HG03060 (cell line): ENCODE data around the gene AHDC1.
A peak's percentile ranks its signal among the peaks of the same experiment; 100 is the strongest.
"Not testable (repeated sequence)": the region's sequence is repeated elsewhere in the genome, so short reads cannot be mapped to it uniquely, and the experiment has no call there.

Experiments used
- ATAC-seq: cut with Tn5 transposase; IDR thresholded peaks from one replicate; pipeline ENCODE4 v1.9.1; 2021; ENCODE audit warnings: low read depth, moderate number of reproducible peaks; ENCODE audit not compliant: unreplicated experiment

The AHDC1 gene

DNA sequence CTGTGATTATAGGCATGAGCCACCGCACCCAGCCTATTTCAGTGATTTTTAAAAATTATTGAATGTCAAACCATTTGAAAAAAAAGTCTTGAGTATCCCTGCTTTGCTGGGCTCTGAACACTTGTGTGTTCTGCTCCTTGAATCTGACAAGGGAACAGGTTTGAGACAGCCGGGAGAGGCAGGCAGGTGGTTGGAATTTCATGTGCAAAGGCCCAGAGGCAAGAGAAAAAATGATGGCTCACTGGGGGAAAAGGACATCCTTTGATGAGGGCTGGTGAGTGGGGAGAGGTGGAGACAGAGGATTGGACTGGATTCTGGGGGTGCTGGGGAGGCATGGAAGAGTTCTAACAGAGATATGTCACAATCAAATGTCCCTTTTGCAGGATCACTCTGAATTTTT, 100.9 kb downstream of the AHDC1 start:
- ATAC-seq = no peak

DNA sequence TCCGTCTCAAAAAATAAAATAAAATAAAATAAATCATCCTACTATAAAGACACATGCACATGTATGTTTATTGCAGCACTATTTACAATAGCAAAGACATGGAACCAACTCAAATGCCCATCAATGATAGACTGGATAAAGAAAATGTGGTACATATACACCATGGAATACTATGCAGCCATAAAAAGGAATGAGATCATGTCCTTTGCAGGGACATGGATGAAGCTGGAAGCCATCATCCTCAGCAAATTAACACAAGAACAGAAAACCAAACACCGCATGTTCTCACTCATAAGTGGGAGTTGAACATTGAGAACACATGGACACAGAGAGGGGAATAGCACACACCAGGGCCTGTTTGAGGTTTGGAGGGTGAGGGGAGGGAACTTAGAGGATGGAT, 102.8 kb downstream of the AHDC1 start:
- not testable (repeated sequence) for ATAC-seq

DNA sequence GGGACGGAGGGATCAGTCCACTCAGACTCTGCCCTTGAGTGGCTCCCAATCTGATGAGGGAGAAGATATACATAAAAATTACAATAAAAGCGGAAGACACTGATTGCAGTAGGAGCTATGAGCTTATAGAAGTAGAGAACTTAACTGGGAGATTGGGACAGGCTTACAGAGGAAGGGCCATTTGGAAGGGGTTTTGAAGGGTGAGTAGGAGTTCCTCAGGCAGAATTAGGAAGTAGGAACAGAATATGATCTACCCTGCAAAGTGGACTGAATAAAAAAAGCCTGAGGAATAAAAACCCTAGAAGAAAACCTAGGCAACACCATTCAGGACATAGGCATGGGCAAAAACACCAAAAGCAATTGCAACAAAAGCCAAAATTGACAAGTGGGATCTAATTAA, 104.8 kb downstream of the AHDC1 start:
- ATAC-seq = no peak

DNA sequence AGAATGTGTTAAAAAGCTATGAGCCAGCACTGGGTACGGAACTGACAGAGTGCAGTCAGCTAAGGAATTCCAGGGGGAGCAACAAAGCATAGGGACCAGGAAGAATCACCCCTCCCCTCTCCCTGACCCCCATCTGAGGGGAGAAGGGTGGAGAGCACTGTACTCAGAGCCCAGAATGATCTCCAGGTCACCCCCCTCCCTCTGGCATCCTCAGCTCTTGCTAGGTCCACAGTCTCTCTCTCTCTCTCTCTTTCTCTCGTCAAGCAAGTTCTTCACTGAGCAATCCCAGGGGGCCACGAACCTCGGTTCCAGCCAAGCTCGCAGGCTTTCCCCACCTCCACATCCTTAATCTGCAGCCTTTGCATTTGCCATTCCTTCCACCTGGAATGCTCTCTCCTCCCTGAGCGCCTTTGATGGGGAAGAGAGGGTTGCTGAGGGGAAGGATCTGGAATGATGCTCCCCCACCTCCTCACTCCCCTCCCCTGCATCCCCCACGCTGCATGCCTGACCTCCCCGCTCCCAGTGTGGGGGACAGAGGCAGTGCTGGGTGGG, 107.3 kb downstream of the AHDC1 start:
- ATAC-seq = no peak

DNA sequence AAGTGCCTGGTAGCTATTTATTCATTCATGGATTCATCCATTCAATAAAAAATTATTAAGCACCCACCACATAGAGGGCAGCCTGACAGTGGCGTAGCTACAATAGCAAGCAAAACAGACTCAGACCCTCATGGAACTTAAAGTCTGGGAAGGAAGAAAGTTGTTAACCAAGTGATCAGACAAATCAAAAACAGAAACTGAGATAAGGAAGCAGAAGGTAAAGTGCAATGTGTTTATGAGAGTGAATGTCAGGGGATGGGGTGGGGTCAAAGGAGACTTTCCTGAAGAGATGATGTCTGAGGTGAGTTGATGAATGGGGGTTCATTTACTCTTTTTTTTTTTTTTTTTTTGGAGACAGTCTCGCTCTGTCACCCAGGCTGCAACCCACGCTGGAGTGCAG, 111.1 kb downstream of the AHDC1 start:
- ATAC-seq = no peak

DNA sequence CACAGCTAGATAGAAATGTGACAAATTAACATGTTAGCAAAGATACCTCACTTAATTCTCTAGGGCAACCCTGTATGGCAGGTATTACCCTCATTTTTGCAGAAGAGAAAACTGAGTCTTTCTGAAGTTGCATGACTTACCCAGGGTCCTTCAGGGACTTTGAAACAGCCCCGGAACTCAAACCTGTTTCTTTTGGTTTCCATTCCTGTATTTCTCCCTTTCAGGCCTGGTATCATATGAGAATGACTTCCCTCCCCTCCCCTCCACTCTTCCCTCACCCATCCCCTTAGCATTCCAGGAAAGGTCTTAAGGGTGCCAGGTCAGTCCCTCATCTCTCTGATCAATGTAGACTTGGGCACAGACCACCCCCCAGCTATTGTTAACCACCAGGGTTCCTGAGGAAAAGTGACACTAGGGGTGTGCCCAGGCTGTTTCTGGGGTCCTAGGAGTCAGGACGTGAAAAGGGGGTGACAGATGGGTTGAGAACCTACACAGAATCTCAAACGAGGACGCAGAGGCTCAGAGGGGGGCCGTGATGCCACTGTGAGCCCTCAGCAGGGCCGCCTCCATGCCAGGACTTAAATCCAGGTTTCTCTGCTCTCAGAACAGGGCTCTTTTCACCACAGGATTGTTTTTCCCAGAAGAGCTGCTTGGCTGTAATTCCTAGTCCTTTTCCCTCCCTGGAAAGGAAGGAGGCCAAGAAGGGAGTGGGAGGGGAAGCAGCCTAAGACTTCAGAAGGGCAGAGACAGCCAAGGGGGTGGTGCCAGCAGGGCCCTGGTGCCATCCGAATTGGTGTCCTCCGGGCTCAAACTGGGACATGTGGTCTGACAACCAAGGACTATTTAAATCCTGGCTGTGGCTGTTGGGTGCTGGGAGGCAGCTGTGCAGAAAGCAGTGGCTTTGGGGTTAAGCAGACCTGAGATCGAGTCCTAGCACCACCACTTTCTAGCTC, 111.9 kb downstream of the AHDC1 start:
- ATAC-seq = no peak

DNA sequence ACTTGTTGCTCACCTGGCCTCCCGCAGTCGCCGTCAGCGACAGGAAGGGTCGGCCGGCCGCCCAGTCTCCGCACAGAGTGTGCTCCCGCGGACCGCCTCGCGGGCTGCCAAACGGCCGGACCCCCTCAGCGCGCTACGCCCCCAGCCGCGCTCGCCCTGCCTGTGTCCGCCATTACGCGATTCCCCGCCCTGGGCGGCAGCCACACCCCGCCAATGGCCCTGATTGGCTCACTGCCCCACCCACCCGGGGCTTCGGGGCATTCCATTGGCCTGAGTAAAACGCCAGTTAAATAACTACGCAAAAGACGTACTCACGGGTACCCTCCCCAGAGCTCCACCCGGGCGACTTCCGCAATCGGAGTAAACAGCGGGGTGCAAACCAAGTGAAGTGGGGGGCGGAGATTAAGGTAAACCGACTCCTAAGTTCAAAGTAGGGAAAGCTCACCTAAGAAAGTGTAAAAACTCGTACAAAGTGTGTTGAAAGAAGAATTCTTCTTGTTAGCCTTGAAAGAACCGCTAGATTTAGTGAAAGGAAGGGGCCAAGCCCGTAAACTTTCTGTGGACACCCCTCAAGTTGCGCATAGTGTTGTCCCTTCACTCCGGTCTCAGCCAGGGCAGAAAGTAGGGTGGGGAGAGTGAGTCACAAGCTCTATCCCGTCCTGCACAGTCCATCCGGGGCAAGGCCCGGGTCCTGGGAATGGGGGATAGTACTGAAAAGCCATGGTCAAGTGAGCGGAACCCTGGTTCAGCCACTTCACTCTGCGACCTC, 113.8 kb downstream of the AHDC1 start, which contains the start of gene WASF2:
Gene WASF2, minus strand, starts transcription at position 195 of the 769 bp plus-strand sequence. CDS start 61,277 bp downstream, outside the sequence.
- peak; percentile 82 for ATAC-seq

DNA sequence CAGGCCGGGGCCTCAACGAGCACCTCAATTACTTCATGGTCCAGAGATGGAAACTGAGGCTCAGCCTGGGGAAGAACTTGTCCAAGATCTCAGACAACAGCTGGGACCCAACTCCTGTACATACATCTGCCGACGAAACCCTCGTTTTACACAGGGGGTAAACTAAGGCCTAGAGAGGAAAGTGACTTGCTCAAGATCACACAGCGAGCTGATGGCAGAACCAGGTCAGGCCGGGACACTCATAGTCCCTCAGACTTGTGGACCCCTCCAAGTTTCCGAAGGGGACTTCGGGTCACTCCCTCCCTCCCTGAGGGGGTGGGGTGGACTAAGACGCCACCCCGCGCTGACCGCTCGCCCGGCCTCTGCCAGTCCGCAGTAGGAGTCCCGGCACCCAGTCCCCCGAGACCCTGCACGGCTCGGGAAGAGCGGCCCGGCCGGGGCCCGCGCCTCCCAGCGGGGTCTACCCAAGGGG, 114.4 kb downstream of the AHDC1 start:
- ATAC-seq = no peak

DNA sequence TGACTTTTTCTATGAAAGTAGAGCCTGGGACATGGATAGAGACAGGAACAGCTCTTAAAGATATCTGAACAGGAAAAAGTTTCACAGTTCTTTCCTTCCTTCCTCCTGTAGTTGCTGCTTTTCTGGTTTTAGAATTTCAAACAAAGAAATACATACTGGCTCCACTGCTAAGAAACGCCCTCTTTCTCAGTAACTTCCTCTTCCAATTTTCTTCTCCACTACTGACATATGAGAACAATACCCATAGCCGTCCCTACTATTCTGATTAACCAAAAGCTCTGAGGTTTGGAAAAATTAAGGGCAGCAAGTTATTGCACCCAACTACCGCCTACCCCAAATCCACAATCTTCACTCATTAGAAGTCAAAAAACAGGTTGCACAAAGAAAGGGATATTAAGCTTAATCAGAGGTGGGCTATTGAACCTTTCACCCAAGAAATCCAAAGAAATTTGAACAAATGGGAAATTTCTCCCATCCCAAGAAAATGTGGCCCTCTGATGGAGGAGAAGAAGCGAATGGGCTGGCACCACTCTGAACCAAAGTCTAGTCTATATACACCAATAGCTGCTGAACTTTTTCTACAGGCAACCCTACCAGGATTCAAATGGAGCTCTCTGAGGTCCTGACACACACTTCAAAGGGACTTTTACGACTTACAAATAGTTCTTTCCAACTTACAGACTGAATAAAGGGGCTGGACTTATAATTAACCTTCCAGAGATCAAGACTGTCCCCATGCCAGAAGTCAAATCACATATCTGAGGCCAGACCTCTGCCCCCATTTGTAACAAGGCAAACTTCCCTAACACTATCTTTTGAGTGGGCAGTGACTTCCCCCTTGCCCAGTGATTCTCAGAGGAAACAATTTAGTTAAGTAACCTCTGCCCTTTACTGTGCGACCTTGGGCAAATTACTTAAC, 115.7 kb downstream of the AHDC1 start:
- no peak for ATAC-seq

DNA sequence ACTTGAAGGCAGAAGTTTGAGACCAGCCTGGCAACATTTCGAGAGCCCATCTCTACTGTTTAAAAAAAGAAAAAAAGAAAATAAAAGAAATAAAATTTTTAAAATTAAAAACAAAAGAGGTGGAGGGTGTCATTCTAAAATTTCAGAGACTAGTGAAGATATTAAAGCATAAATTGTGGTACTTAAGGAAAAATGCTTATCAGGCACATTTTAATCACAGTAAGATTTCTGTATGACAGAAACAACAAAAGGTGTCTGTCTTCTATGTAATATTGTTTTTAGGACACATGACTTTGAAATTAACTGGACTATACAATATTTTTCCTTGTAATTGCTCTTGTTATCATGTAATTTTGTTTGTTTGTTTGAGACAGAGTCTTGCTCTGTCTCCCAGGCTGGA, 118.6 kb downstream of the AHDC1 start:
- no peak for ATAC-seq
